Fibroblast of the aortic adventitia (primary cell): ENCODE data around the gene FBXO9. TPM values are rescaled to one million over a fixed set of nuclear protein-coding genes. Genes with fewer than 3 reads are reported as not detected.

Experiments used
- DNase-seq: peaks from one replicate; pipeline ENCODE4 v3.0.0-alpha.2; 2010; ENCODE audit warnings: low read depth
- H3K4me3 ChIP-seq: 2 replicates; pipeline ENCODE4 v1.5.1; 2011; ENCODE audit warnings: low read depth, mild to moderate bottlenecking, control low read depth, low read length, moderate library complexity
- total RNA-seq: library from RNA; depleted of rRNA; stranded (reverse); fragments of >200 nt; gene quantifications from 2 replicates; pipeline ENCODE4 v1.2.3, GENCODE V29; 2012; ENCODE audit warnings: low replicate concordance
- TF ChIP-seq, protein P1 (sequence below): IDR thresholded peaks from 2 replicates; pipeline ENCODE4 v1.5.1; 2011; ENCODE audit warnings: mild to moderate bottlenecking, low read length, control low read depth, inconsistent platforms; ENCODE audit not compliant: insufficient read depth

FBXO9 gene
- 45.1 and 109 TPM in 2 replicates for total RNA-seq

DNA sequence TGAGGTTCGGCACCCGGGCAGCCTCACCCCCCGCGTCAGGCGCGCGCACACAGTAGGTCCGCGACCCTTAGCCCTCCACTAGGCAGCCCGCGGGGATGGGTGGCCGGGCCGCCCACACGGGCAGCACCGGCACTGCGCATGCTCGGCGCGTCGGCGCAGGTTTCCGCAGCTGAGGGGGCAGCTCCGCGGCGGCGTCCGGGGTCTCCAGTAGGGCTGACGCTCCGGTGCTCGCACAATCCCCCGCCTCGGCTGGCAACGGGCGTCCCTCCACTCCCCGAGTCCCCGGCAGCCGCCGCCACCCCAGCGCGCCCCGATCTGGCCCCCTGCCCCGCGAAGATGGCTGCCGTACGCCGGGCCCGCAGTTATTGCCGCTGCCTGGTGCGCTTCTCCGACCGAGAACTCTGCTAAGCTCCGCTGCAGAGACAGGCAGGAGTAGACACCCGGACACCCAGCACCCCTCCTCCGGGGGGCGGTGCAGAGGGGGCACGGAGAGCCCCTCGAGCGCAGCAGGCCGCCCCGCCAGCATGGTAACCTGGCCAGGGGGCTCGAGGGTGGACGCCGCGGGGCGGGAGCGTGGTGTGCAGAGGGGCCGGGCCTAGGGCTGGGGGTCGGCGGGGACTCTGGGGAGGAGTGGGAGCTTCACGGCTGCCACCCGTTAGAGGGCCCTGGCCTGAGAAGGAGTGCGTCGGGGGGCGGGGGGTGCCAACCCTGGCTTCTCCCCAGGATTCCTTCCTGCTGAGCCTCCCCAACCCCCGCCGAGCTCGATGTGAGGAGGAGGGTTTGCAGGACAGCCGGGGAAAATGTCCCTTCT is at the start of gene FBXO9:
Gene FBXO9 (plus strand): TSS at position 139 of the 811 bp plus-strand sequence. CDS start 386 bp downstream, at position 525.
- peak within 1 kb of the TSS; percentile 84 for H3K4me3 ChIP-seq
- no peak for DNase-seq
- TF ChIP-seq, protein P1, sequence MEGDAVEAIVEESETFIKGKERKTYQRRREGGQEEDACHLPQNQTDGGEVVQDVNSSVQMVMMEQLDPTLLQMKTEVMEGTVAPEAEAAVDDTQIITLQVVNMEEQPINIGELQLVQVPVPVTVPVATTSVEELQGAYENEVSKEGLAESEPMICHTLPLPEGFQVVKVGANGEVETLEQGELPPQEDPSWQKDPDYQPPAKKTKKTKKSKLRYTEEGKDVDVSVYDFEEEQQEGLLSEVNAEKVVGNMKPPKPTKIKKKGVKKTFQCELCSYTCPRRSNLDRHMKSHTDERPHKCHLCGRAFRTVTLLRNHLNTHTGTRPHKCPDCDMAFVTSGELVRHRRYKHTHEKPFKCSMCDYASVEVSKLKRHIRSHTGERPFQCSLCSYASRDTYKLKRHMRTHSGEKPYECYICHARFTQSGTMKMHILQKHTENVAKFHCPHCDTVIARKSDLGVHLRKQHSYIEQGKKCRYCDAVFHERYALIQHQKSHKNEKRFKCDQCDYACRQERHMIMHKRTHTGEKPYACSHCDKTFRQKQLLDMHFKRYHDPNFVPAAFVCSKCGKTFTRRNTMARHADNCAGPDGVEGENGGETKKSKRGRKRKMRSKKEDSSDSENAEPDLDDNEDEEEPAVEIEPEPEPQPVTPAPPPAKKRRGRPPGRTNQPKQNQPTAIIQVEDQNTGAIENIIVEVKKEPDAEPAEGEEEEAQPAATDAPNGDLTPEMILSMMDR: no peak

DNA sequence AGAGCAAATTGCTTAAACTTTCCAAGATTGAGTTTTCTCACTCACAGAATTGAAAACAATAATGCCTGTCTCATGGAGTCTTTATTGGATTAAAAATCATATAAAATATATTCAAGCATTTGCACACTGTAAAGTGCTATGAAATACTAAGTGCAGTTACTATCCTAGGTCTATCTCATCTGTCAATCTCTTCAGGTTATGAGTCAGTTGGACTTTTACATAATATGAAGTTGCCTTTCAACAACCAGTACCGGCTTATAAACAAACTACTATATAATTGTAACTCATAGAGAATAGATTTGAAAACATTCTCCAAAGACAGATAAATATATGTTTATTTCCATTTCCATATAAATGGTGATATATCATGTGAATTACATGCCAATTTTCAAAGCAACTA is 49.7 kb upstream of the FBXO9 start:
- TF ChIP-seq, protein P1: no peak
- no peak for DNase-seq
- H3K4me3 ChIP-seq: no peak overlapping the region

DNA sequence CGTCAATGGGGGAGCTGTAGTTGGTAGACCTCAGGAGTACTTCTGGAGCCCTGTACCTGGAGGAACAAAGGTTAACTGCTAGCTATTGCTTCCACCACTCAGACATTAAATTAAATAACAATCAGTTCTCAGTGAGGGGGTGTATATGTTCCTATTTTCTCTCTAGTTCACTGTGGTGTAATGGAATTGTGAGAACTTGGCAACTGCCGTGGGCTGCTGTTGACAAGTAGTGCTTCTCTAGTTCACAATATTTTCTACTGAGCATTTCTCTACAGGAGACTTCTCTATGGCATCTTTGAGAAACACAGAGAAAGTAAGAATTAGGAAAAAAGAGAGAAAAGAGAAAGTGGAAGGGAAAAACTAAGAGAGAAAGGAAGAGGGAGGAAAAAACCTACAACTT is 46.8 kb upstream of the FBXO9 start:
- H3K4me3 ChIP-seq: no peak overlapping the region
- TF ChIP-seq, protein P1: no peak

DNA sequence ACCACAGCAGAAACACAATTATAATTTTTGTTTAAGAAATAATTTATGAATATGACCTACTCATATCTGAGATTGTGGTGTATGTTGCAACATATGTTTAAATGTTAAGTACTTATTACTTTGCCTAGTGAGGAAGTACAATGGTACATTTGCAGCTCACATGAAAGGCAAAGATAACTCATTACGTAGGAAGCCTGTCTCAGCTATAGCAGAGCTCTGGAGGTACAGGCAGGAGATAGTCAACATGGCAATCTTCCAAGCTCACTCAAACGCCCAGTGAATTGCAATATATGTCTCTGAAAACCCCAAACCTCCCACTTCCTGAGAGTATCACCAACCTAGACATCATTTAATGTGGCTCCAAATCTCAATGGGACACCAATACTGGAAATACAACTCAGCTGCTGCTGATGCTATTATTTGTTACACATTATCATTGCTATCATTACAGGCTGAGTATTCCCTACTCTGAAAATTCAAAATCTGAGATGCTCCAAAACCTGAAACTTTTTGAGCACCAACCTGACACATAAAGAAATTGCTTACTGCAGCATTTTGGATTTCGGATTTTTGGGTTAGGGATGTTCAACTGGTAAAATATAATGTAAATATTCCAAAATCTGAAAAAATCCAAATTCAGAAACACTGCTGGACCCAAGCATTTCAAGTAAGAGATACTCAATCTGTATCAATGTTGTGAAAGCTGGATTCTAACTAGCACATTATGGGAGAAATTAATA is 45.0 kb upstream of the FBXO9 start:
- DNase-seq: peak; percentile 39
- TF ChIP-seq, protein P1: no peak
- H3K4me3 ChIP-seq: no peak overlapping the region

More for the DNA sequence above, 46.8 kb upstream of the FBXO9 start:
- DNase-seq: no peak

DNA sequence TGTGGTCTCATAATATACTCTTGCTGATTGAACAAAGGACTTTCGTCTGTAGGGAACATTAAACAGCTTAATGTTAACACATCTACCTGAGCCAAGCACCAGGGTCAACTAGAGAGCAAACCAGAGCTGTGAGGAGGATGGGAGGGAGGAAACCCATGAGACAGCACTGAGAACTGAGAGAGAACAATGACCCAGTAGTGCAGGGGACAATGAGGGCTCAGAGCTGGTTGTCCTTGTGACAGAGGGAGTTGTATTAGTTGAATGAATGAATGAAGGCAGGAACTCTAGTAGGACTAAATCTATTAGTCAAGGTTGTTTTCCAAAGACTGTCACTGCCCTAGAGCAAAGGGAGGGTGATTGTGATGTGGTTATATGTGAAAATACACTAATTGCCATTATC is 41.9 kb upstream of the FBXO9 start:
- H3K4me3 ChIP-seq: no peak overlapping the region
- TF ChIP-seq, protein P1: no peak
- no peak for DNase-seq

DNA sequence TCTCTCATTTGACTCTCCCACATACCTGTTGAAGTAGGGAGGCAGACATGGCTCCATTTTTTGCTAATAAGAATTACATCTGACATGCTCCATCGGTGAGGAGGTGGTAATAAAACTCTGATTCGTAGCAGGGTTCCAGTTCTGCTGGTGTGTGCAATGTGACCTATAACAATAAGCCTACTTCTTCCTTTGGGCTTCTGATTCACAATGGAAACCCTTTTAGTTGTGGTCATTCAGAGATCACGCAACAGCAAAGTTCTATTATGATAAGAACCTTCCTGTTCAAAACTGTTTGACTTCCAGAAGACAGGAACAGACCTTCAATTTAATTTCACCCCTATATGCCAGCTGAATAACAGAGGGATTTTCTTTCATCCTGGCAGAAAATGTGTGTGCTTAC is 38.7 kb upstream of the FBXO9 start:
- H3K4me3 ChIP-seq: no peak overlapping the region
- no peak for DNase-seq
- TF ChIP-seq, protein P1: no peak
